Hepatocyte (in vitro differentiated cells): Measurements from ENCODE around the gene CYB561D1. TPM values are rescaled to one million over a fixed set of nuclear protein-coding genes. Genes with fewer than 3 reads are reported as not detected.

Experiments used
- DNase-seq: peaks from one replicate; pipeline ENCODE4 v3.0.0-alpha.2; 2016; ENCODE audit warnings: low spot score
- H2AFZ ChIP-seq: fragments of 200-600 bp; sonication (generic); 2 replicates; pipeline ENCODE4 v1.6.0; 2016; ENCODE audit warnings: antibody characterized with exemption, mild to moderate bottlenecking
- H3K27ac ChIP-seq: fragments of 200-600 bp; sonication (generic); 2 replicates; pipeline ENCODE4 v1.5.1; 2016; ENCODE audit warnings: mild to moderate bottlenecking
- H3K27me3 ChIP-seq: fragments of 200-600 bp; sonication (generic); 2 replicates; pipeline ENCODE4 v1.6.1; 2016
- H3K36me3 ChIP-seq: fragments of 200-600 bp; sonication (generic); replicated peaks from 2 replicates; pipeline ENCODE4 v1.5.1; 2016; ENCODE audit warnings: low read depth; ENCODE audit not compliant: insufficient read depth
- H3K4me1 ChIP-seq: fragments of 200-600 bp; sonication (generic); 2 replicates; pipeline ENCODE4 v1.5.1; 2016; ENCODE audit warnings: mild to moderate bottlenecking, moderate library complexity; ENCODE audit not compliant: insufficient read depth
- H3K4me2 ChIP-seq: fragments of 200-600 bp; sonication (generic); 2 replicates; pipeline ENCODE4 v1.6.0; 2016
- H3K4me3 ChIP-seq: fragments of 200-600 bp; sonication (generic); 2 replicates; pipeline ENCODE4 v1.5.1; 2016; ENCODE audit warnings: mild to moderate bottlenecking
- H3K79me2 ChIP-seq: fragments of 200-600 bp; sonication (generic); 2 replicates; pipeline ENCODE4 v1.6.0; 2017; ENCODE audit warnings: mild to moderate bottlenecking
- H3K9me2 ChIP-seq: fragments of 200-600 bp; sonication (generic); replicated peaks from 2 replicates; pipeline ENCODE4 v1.6.0; 2017; ENCODE audit warnings: mild to moderate bottlenecking; ENCODE audit not compliant: insufficient read depth
- H3K9me3 ChIP-seq: fragments of 200-600 bp; sonication (generic); 2 replicates; pipeline ENCODE4 v1.5.1; 2016; ENCODE audit warnings: low read depth, mild to moderate bottlenecking
- H4K20me1 ChIP-seq: fragments of 200-600 bp; sonication (generic); 2 replicates; pipeline ENCODE4 v1.6.0; 2016; ENCODE audit warnings: mild to moderate bottlenecking; ENCODE audit not compliant: insufficient read depth, poor library complexity, severe bottlenecking
- CTCF ChIP-seq: fragments of 200-600 bp; sonication (generic); IDR thresholded peaks from 2 replicates; pipeline ENCODE4 v1.5.1; 2016; ENCODE audit warnings: antibody characterized with exemption, mild to moderate bottlenecking; ENCODE audit not compliant: poor library complexity
- EZH2 ChIP-seq: fragments of 200-600 bp; sonication (generic); IDR thresholded peaks from 2 replicates; pipeline ENCODE4 v1.6.1; 2016; ENCODE audit warnings: antibody characterized with exemption, mild to moderate bottlenecking, borderline replicate concordance
- EZH2phosphoT487 ChIP-seq: fragments of 200-600 bp; sonication (generic); IDR thresholded peaks from one replicate; pipeline ENCODE4 v1.6.1; 2018; ENCODE audit warnings: antibody characterized with exemption, mild to moderate bottlenecking, low read depth, moderate library complexity; ENCODE audit not compliant: unreplicated experiment, severe bottlenecking
- WGBS: methylation state at CpG from one replicate; pipeline ENCODE4 v1.1.6; 2016; ENCODE audit warnings: low lambda C conversion rate; ENCODE audit errors: missing lambda C conversion rate; 5-methylcytosine and 5-hydroxymethylcytosine counted together
- polyA plus RNA-seq: library from polyadenylated mRNA; unstranded; fragments of >200 nt; fragmentation: Nextera tagmentation; extraction: Ambion mirVana; gene quantifications from 2 replicates; pipeline ENCODE4 v1.2.1, GENCODE V29; 2016
- total RNA-seq: library from RNA; depleted of rRNA; stranded (reverse); fragments of >200 nt; gene quantifications from 2 replicates; pipeline ENCODE4 v1.2.3, GENCODE V29; 2014

The CYB561D1 gene
- total and polyA plus RNA-seq, 2 experiments from 2014 or later: 4.8 to 6.5 TPM

- H3K27ac ChIP-seq: peak within 1 kb of the TSS; percentile 98
- H3K4me3 ChIP-seq: peak within 1 kb of the TSS; percentile 69
- peaks cover 43% of the 10 kb centered on the region for H4K20me1 ChIP-seq
- no peaks in the 10 kb centered on the region for H3K36me3 ChIP-seq
- H3K9me3 ChIP-seq: no peaks in the 10 kb centered on the region
- H3K27me3 ChIP-seq: no peaks in the 10 kb centered on the region
- no peaks in the 10 kb centered on the region for H3K9me2 ChIP-seq
- under 1% methylated on average over 66 of the region's 68 CpGs for WGBS
- H3K79me2 ChIP-seq: peaks cover 65% of the 10 kb centered on the region
- TF ChIP-seq EZH2phosphoT487: no peak
- no peak for TF ChIP-seq EZH2
- no peak for TF ChIP-seq CTCF
- peak within 1 kb of the TSS; percentile 87 for H3K4me2 ChIP-seq
- peaks cover 21% of the 10 kb centered on the region for H3K4me1 ChIP-seq
- H2AFZ ChIP-seq: peak within 1 kb of the TSS; percentile 65
- DNase-seq: peak; percentile 97
Observed at GRCh38 chr1:109548321-109549267, 54.7 kb downstream of the CYB561D1 start, which contains the start of gene GNAI3. GNAI3 (plus strand) TSS chr1:109548615; CDS start chr1:109548721, 106 bp downstream.

Other genes starting within 250 kb of the CYB561D1 start
- 2.6 and 3.7 TPM in 2 replicates for gene CELSR2, start 244.6 kb upstream of the CYB561D1 start, total RNA-seq
- gene CELSR2, start 244.6 kb upstream of the CYB561D1 start, polyA plus RNA-seq: 3.2 and 3.3 TPM in 2 replicates
- 10.1 and 14.3 TPM in 2 replicates for gene PSRC1, start 210.9 kb upstream of the CYB561D1 start, total RNA-seq
- 9.1 and 13.7 TPM in 2 replicates for gene PSRC1, start 210.9 kb upstream of the CYB561D1 start, polyA plus RNA-seq
- gene MYBPHL, start 187.1 kb upstream of the CYB561D1 start, total RNA-seq: 3.6 and 13.7 TPM in 2 replicates
- 6.7 and 7.4 TPM in 2 replicates for gene MYBPHL, start 187.1 kb upstream of the CYB561D1 start, polyA plus RNA-seq
- gene SORT1, start 96.2 kb upstream of the CYB561D1 start, total RNA-seq: 59.3 and 66.3 TPM in 2 replicates
- gene SORT1, start 96.2 kb upstream of the CYB561D1 start, polyA plus RNA-seq: 34.4 and 43.7 TPM in 2 replicates
- 50.5 and 64.4 TPM in 2 replicates for gene PSMA5, start 67.6 kb upstream of the CYB561D1 start, total RNA-seq
- 83.1 and 90.1 TPM in 2 replicates for gene PSMA5, start 67.6 kb upstream of the CYB561D1 start, polyA plus RNA-seq
- gene SYPL2, start 27.5 kb upstream of the CYB561D1 start, total RNA-seq: 2.0 and 2.1 TPM in 2 replicates
- 3.0 TPM in 2 replicates for gene SYPL2, start 27.5 kb upstream of the CYB561D1 start, polyA plus RNA-seq
- 5.1 and 6.6 TPM in 2 replicates for gene ATXN7L2, start 10.2 kb upstream of the CYB561D1 start, total RNA-seq
- 5.3 and 9.3 TPM in 2 replicates for gene ATXN7L2, start 10.2 kb upstream of the CYB561D1 start, polyA plus RNA-seq
- gene AMIGO1, start 15.6 kb downstream of the CYB561D1 start, total RNA-seq: 4.1 and 4.4 TPM in 2 replicates
- gene AMIGO1, start 15.6 kb downstream of the CYB561D1 start, polyA plus RNA-seq: 2.0 and 2.6 TPM in 2 replicates
- 0.50 TPM in 1 of 2 replicates, not detected in the other for gene GPR61, start 45.8 kb downstream of the CYB561D1 start, total RNA-seq
- 0.88 and 1.1 TPM in 2 replicates for gene GPR61, start 45.8 kb downstream of the CYB561D1 start, polyA plus RNA-seq
- 10.9 and 11.5 TPM in 2 replicates for gene GNAI3, start 54.5 kb downstream of the CYB561D1 start, total RNA-seq
- gene GNAI3, start 54.5 kb downstream of the CYB561D1 start, polyA plus RNA-seq: 8.1 and 8.9 TPM in 2 replicates
- gene GNAT2, start 125.5 kb downstream of the CYB561D1 start, total RNA-seq: 0.96 TPM in 1 of 2 replicates, not detected in the other
- gene GNAT2, start 125.5 kb downstream of the CYB561D1 start, polyA plus RNA-seq: 0.18 and 0.19 TPM in 2 replicates
- 63.1 and 81.9 TPM in 2 replicates for gene AMPD2, start 125.7 kb downstream of the CYB561D1 start, total RNA-seq
- 80.9 and 101 TPM in 2 replicates for gene AMPD2, start 125.7 kb downstream of the CYB561D1 start, polyA plus RNA-seq
- gene GSTM4, start 162.0 kb downstream of the CYB561D1 start, total RNA-seq: 64.5 and 99.9 TPM in 2 replicates
- 97.4 and 116 TPM in 2 replicates for gene GSTM4, start 162.0 kb downstream of the CYB561D1 start, polyA plus RNA-seq
- 46.5 and 48.7 TPM in 2 replicates for gene GSTM2, start 174.0 kb downstream of the CYB561D1 start, total RNA-seq
- gene GSTM2, start 174.0 kb downstream of the CYB561D1 start, polyA plus RNA-seq: 91.4 and 106 TPM in 2 replicates
- gene GSTM1, start 193.7 kb downstream of the CYB561D1 start, total RNA-seq: 19.9 and 21.1 TPM in 2 replicates
- 44.3 and 47.4 TPM in 2 replicates for gene GSTM1, start 193.7 kb downstream of the CYB561D1 start, polyA plus RNA-seq
- gene GSTM5, start 218.2 kb downstream of the CYB561D1 start, total RNA-seq: 0.12 and 3.0 TPM in 2 replicates
- gene GSTM5, start 218.2 kb downstream of the CYB561D1 start, polyA plus RNA-seq: 1.2 and 1.6 TPM in 2 replicates
- 297 and 337 TPM in 2 replicates for gene GSTM3, start 246.9 kb downstream of the CYB561D1 start, total RNA-seq
- gene GSTM3, start 246.9 kb downstream of the CYB561D1 start, polyA plus RNA-seq: 905 and 962 TPM in 2 replicates